ENCODE data around the gene GDPD5. TPM values are rescaled to one million over a fixed set of nuclear protein-coding genes. Genes with fewer than 3 reads are reported as not detected.
"Not testable (repeated sequence)": the region's sequence is repeated elsewhere in the genome, so short reads cannot be mapped to it uniquely, and the experiment has no call there.

GDPD5 gene
- total and polyA plus RNA-seq, 9 donors: 3.8 to 15.8 (median 8.1) TPM

DNA sequence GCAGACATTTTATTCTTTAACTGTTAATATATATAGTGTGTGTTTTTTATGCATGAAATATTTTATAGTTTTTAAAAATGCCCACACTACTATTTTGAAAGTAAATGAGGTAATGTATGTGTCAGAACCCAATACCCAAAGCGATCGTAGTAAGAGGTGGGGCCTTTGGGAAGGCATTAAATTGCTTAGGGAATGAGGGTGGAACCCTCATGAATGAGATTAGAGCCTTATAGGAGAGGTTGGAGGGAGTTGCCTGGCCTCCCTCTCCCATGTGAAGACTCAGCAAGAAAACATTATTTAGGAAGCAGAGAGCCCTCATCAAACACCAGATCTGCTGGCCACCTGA is 103.9 kb downstream of the GDPD5 start:
- TF ChIP-seq EP300 (IDR thresholded peaks at IDR 0.05) (no peak), POLR2A (IDR thresholded peaks at IDR 0.05) (no peak)
- TF ChIP-seq, protein P1, sequence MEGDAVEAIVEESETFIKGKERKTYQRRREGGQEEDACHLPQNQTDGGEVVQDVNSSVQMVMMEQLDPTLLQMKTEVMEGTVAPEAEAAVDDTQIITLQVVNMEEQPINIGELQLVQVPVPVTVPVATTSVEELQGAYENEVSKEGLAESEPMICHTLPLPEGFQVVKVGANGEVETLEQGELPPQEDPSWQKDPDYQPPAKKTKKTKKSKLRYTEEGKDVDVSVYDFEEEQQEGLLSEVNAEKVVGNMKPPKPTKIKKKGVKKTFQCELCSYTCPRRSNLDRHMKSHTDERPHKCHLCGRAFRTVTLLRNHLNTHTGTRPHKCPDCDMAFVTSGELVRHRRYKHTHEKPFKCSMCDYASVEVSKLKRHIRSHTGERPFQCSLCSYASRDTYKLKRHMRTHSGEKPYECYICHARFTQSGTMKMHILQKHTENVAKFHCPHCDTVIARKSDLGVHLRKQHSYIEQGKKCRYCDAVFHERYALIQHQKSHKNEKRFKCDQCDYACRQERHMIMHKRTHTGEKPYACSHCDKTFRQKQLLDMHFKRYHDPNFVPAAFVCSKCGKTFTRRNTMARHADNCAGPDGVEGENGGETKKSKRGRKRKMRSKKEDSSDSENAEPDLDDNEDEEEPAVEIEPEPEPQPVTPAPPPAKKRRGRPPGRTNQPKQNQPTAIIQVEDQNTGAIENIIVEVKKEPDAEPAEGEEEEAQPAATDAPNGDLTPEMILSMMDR (IDR thresholded peaks at IDR 0.05): no peak
- WGBS, 3 donors: 44 to 60% (median 49%) methylated on average over 2 of the region's 2 CpGs
- no peak overlapping the region for H3K27ac ChIP-seq
- H3K27me3 ChIP-seq: no peaks in the 10 kb centered on the region
- H3K36me3 ChIP-seq: no peaks in the 10 kb centered on the region
- H3K9me3 ChIP-seq: no peaks in the 10 kb centered on the region
- no peak overlapping the region for H3K4me3 ChIP-seq
- no peak for DNase-seq
- intact Hi-C loops (cut with DNase I): no loop called here
- H3K4me1 ChIP-seq (ENCODE audit: insufficient read depth): no peaks in the 10 kb centered on the region

DNA sequence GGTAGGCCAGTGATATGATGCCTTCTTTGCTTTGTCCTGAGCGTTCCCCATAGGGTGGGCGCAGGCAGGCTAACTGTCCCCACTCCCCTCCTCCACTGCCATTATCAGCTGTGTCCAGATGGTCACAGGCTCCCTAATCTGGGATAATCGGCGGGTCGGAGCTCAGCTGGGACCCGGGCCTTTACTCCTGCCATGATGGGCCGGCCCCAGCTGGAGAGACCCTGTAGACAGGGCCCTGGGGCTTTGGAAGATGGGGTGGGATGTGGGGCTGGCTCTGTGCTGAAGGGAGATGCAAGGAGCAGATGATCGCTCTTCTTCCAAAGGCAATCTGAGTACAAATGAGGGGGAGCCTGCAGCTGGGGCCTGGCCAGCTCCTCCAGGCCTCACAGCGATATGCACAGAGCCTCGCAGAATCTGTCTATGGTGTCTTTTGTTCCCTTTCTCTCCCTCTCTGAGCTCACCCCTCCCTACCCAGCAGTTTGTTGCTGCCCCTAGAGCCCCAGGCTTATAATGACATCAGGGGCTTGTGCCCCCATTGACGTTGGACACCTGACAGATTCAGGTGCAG is 104.6 kb downstream of the GDPD5 start:
- no peaks in the 10 kb centered on the region for H3K27me3 ChIP-seq
- TF ChIP-seq EP300 (IDR thresholded peaks at IDR 0.05) (no peak), POLR2A (IDR thresholded peaks at IDR 0.05) (no peak)
- TF ChIP-seq, protein P1 (IDR thresholded peaks at IDR 0.05): no peak
- no peaks in the 10 kb centered on the region for H3K4me1 ChIP-seq (ENCODE audit: insufficient read depth)
- no peak for DNase-seq
- H3K36me3 ChIP-seq: no peaks in the 10 kb centered on the region
- H3K9me3 ChIP-seq: no peaks in the 10 kb centered on the region
- intact Hi-C loops (cut with DNase I): no loop called here
- H3K4me3 ChIP-seq: no peak overlapping the region
- no peak overlapping the region for H3K27ac ChIP-seq
- WGBS, 3 donors: 52 to 68% (median 60%) methylated on average over 11 of the region's 11 CpGs

DNA sequence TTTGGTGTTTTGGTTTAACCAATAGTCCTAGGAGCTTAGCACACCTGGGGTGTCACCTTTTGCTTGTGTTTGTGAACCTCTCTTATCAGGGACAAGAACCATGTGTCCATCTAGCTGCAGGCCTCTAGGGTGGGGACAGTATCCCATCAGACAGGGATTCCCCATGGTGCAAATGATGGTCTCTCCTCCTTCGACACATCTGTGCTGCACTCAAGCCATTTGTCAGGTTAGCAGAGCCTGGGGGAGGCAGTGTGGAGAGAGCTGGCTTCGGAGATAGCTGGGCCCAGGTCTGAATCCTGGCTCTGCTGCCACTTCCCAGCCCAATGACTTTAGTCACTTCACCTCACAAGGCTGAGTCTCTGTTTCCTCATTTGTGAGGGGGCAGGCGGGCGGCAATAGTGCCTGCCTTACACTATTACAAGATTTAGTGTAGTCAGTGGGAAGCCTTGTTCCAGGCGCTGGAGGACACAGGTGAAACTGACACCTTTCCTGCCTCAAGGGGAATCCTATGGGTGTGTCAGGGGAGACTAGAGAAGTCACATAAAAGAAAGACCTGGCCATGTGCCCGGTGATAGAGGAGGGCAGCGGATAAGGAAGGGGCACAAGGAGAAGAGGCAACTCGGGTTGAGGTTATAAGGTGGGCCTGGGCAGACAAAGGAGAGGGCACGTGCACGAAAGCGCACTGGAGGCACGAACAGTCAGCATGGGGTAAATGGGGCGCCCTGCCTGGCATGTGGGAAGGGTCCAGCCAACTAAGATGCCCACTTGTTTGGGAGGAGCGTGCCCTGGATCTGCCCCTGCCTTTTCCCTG is 105.3 kb downstream of the GDPD5 start:
- no peak for DNase-seq
- intact Hi-C loops (cut with DNase I): no loop called here
- no peaks in the 10 kb centered on the region for H3K4me1 ChIP-seq (ENCODE audit: insufficient read depth)
- WGBS, 3 donors: 89 to 90% (median 90%) methylated on average over 14 of the region's 14 CpGs
- H3K9me3 ChIP-seq: no peaks in the 10 kb centered on the region
- H3K27me3 ChIP-seq: no peaks in the 10 kb centered on the region
- no peak overlapping the region for H3K27ac ChIP-seq
- no peak overlapping the region for H3K4me3 ChIP-seq
- H3K36me3 ChIP-seq: no peaks in the 10 kb centered on the region
- TF ChIP-seq EP300 (IDR thresholded peaks at IDR 0.05) (no peak), POLR2A (IDR thresholded peaks at IDR 0.05) (no peak)
- TF ChIP-seq, protein P1 (IDR thresholded peaks at IDR 0.05): no peak

DNA sequence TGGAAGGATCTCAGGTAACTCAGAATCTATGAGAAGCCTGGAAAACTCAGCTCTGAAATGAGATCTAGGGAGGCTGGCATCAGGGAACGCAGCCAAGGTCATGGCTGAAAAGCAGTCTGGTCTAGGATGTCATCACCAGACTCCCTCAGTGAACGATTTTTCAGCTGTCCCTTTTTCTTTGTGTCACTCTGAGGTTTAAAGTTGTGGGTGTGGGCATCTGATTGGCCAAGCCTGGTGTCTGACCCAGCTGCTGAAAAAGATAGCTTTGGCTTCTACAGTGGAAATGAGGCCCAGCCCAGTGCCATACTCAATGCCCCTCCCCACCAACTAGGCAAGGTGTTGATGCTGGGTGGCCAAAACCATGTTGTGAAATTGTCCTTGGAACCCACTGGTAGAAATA is 111.9 kb downstream of the GDPD5 start:
- no peak for TF ChIP-seq POLR2A (IDR thresholded peaks at IDR 0.05)
- TF ChIP-seq, protein P1 (IDR thresholded peaks at IDR 0.05): no peak
- TF ChIP-seq EP300 (IDR thresholded peaks at IDR 0.05): no peak
- 69 to 76% (median 69%) methylated on average over 2 of the region's 2 CpGs for WGBS, 3 donors
- Histone ChIP-seq H3K9me3 (no peaks in the 10 kb centered on the region), H3K36me3 (no peaks in the 10 kb centered on the region), H3K27me3 (no peaks in the 10 kb centered on the region), H3K4me1 (ENCODE audit: insufficient read depth) (no peaks in the 10 kb centered on the region), H3K27ac (no peak overlapping the region), H3K4me3 (no peak overlapping the region)
- DNase-seq: no peak
- intact Hi-C loops (cut with DNase I): no loop called here

DNA sequence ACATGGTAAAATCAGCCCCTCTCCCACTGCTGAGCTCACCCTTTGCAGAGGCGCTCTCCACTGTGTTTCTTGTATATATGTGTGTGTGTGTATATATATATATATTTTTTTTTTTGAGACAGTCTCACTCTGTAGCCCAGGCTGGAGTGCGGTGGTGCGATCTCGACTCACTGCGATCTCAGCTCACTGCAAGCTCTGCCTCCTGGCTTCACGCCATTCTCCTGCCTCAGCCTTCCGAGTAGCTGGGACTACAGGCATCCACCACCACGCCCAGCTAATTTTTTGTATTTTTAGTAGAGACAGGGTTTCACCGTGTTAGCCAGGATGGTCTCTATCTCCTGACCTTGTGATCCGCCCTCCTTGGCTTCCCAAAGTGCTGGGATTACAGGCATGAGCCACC is 112.6 kb downstream of the GDPD5 start:
- intact Hi-C loops (cut with DNase I): not testable (repeated sequence)

DNA sequence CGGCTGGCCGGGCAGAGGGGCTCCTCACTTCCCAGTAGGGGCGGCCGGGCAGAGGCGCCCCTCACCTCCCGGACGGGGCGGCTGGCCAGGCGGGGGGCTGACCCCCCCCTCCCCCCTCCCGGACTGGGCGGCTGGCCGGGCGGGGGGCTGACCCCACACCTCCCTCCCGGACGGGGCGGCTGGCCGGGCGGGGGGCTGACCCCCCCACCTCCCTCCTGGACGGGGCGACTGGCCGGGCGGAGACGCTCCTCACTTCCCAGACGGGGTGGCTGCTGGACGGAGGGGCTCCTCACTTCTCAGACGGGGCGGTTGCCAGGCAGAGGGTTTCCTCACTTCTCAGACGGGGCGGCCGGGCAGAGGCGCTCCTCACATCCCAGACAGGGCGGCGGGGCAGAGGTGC is 115.8 kb downstream of the GDPD5 start:
- 86 to 97% (median 93%) methylated on average over 6 to 26 of the region's 33 CpGs for WGBS, 3 donors
- H3K4me1 ChIP-seq (ENCODE audit: insufficient read depth); DNase-seq; H3K4me3 ChIP-seq; H3K9me3 ChIP-seq; H3K27ac ChIP-seq; intact Hi-C loops (cut with DNase I); H3K27me3 ChIP-seq; H3K36me3 ChIP-seq: not testable (repeated sequence)

More for the DNA sequence above, 112.6 kb downstream of the GDPD5 start:
- DNase-seq; H3K4me3 ChIP-seq; H3K4me1 ChIP-seq (ENCODE audit: insufficient read depth); H3K27ac ChIP-seq; H3K36me3 ChIP-seq; H3K9me3 ChIP-seq; H3K27me3 ChIP-seq: not testable (repeated sequence)
- WGBS, 3 donors: 72 to 77% (median 73%) methylated on average over 10 of the region's 10 CpGs

Data from ovary (tissue), 9 donors.